Measurements from ENCODE around the gene EYA2. TPM values are rescaled to one million over a fixed set of nuclear protein-coding genes. Genes with fewer than 3 reads are reported as not detected.

Gene EYA2
- total RNA-seq, 1 donor from 2014 or later, result 1.3 TPM

GRCh38 chr20:47033665-47034064, 139.0 kb downstream of the EYA2 start:
- peaks cover 46% of the 10 kb centered on the region for H3K4me1 Mint-ChIP-seq

GRCh38 chr20:47035026-47035590, 140.5 kb downstream of the EYA2 start:
- peak overlapping the region; percentile 16 for H3K4me3 Mint-ChIP-seq
- no peak overlapping the region for H3K27ac Mint-ChIP-seq (ENCODE audit: unreplicated experiment)
- no peaks in the 10 kb centered on the region for H3K9me3 Mint-ChIP-seq
- no peaks in the 10 kb centered on the region for H3K36me3 Mint-ChIP-seq (ENCODE audit: low read depth)
- peak; percentile 25 for DNase-seq (ENCODE audit: low read depth, low spot score)
- TF ChIP-seq CTCF (conservative IDR thresholded peaks at IDR 0.05), result no peak
- H3K4me1 Mint-ChIP-seq, result peaks cover 46% of the 10 kb centered on the region
- H3K27me3 Mint-ChIP-seq (ENCODE audit: low read depth), result no peaks in the 10 kb centered on the region

More at GRCh38 chr20:47033665-47034064, 139.0 kb downstream of the EYA2 start:
- H3K27me3 Mint-ChIP-seq (ENCODE audit: low read depth), result no peaks in the 10 kb centered on the region
- no peak for TF ChIP-seq CTCF (conservative IDR thresholded peaks at IDR 0.05)
- DNase-seq (ENCODE audit: low read depth, low spot score), result no peak
- no peak overlapping the region for H3K4me3 Mint-ChIP-seq
- H3K27ac Mint-ChIP-seq (ENCODE audit: unreplicated experiment), result no peak overlapping the region
- H3K9me3 Mint-ChIP-seq, result no peaks in the 10 kb centered on the region
- H3K36me3 Mint-ChIP-seq (ENCODE audit: low read depth), result no peaks in the 10 kb centered on the region

- no peaks in the 10 kb centered on the region for H3K9me3 Mint-ChIP-seq
- no peak overlapping the region for H3K4me3 Mint-ChIP-seq
- TF ChIP-seq CTCF (conservative IDR thresholded peaks at IDR 0.05), result no peak
- peaks cover 40% of the 10 kb centered on the region for H3K4me1 Mint-ChIP-seq
- no peak for DNase-seq (ENCODE audit: low read depth, low spot score)
- no peaks in the 10 kb centered on the region for H3K36me3 Mint-ChIP-seq (ENCODE audit: low read depth)
- no peaks in the 10 kb centered on the region for H3K27me3 Mint-ChIP-seq (ENCODE audit: low read depth)
- H3K27ac Mint-ChIP-seq (ENCODE audit: unreplicated experiment), result no peak overlapping the region
Observed at GRCh38 chr20:47036091-47036870, 141.6 kb downstream of the EYA2 start.

- H3K4me1 Mint-ChIP-seq, result peaks cover 21% of the 10 kb centered on the region
- no peaks in the 10 kb centered on the region for H3K27me3 Mint-ChIP-seq (ENCODE audit: low read depth)
- no peak overlapping the region for H3K4me3 Mint-ChIP-seq
- no peaks in the 10 kb centered on the region for H3K36me3 Mint-ChIP-seq (ENCODE audit: low read depth)
- no peak for DNase-seq (ENCODE audit: low read depth, low spot score)
- H3K27ac Mint-ChIP-seq (ENCODE audit: unreplicated experiment), result no peak overlapping the region
- TF ChIP-seq CTCF (conservative IDR thresholded peaks at IDR 0.05), result no peak
- no peaks in the 10 kb centered on the region for H3K9me3 Mint-ChIP-seq
Observed at GRCh38 chr20:47038566-47039560, 144.2 kb downstream of the EYA2 start.

- H3K4me3 Mint-ChIP-seq, result no peak overlapping the region
- H3K27me3 Mint-ChIP-seq (ENCODE audit: low read depth), result no peaks in the 10 kb centered on the region
- H3K36me3 Mint-ChIP-seq (ENCODE audit: low read depth), result no peaks in the 10 kb centered on the region
- H3K9me3 Mint-ChIP-seq, result no peaks in the 10 kb centered on the region
- DNase-seq (ENCODE audit: low read depth, low spot score), result no peak
- H3K4me1 Mint-ChIP-seq, result peaks cover 7% of the 10 kb centered on the region
- TF ChIP-seq CTCF (conservative IDR thresholded peaks at IDR 0.05), result no peak
- no peak overlapping the region for H3K27ac Mint-ChIP-seq (ENCODE audit: unreplicated experiment)
Observed at GRCh38 chr20:47040506-47041125, 146.0 kb downstream of the EYA2 start.

Measured in neural crest cell (in vitro differentiated cells).